ENCODE measurements around the gene MME. TPM values are rescaled to one million over a fixed set of nuclear protein-coding genes. Genes with fewer than 3 reads are reported as not detected.
A peak's percentile ranks its signal among the peaks of the same experiment; 100 is the strongest.
"Not testable (repeated sequence)": the region's sequence is repeated elsewhere in the genome, so short reads cannot be mapped to it uniquely, and the experiment has no call there.

MME gene
- total RNA-seq, 2 experiments from 2014 or later = 84.4 to 118 TPM

DNA sequence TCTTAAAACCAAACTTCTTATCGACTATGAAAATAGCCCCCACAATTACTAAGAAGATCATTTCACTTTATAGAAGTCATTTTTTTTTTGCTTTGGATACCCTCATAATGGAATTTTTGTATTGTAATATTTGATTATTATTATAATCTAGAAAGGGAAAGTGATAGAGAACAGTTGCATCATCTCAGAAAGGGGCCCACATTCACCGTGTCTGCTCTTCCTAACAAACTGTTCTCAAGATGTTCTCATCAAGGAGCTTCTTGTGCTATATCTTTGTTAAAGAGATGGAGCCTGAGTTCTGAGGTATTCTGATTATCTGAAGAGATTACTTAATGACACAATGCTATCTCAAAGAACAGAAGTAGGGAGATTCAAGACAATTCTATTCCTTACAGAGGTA lies 49.3 kb downstream of the MME start:
- DNase-seq (ENCODE audit: low spot score) = no peak
- Histone ChIP-seq H3K9me3 (ENCODE audit: low read length) (no peaks in the 10 kb centered on the region; the same call in 1 of the 2 replicates), H3K79me2 (ENCODE audit: insufficient read depth, low read depth, low read length) (peaks cover 11% of the 10 kb centered on the region; the same call in 1 of the 2 replicates), H3K27ac (ENCODE audit: low read depth, low read length, poor library complexity, severe bottlenecking) (no peak overlapping the region), H3K4me1 (ENCODE audit: insufficient read depth, low read length, poor library complexity, severe bottlenecking) (peaks cover 49% of the 10 kb centered on the region), H3K9me2 (ENCODE audit: insufficient read depth, low read length) (no peaks in the 10 kb centered on the region), H3K4me3 (ENCODE audit: low read depth, low read length, poor library complexity, severe bottlenecking) (no peak overlapping the region), H2AFZ (ENCODE audit: low read length) (no peak overlapping the region), H4K20me1 (ENCODE audit: insufficient read depth, low read length) (no peaks in the 10 kb centered on the region), H3K4me2 (ENCODE audit: low read length) (no peak overlapping the region; the same call in 1 of the 2 replicates), H3K36me3 (ENCODE audit: insufficient read depth, low read length) (peaks cover 86% of the 10 kb centered on the region)
- no TSS peak for BruUV-seq (replicated peaks)
- CTCF ChIA-PET (ENCODE audit: unreplicated experiment) = no interaction called here
- TF ChIP-seq EZH2phosphoT487 (IDR thresholded peaks at IDR 0.05; ENCODE audit: borderline replicate concordance, low read depth, low read length) = no peak
- TF ChIP-seq, protein P1, sequence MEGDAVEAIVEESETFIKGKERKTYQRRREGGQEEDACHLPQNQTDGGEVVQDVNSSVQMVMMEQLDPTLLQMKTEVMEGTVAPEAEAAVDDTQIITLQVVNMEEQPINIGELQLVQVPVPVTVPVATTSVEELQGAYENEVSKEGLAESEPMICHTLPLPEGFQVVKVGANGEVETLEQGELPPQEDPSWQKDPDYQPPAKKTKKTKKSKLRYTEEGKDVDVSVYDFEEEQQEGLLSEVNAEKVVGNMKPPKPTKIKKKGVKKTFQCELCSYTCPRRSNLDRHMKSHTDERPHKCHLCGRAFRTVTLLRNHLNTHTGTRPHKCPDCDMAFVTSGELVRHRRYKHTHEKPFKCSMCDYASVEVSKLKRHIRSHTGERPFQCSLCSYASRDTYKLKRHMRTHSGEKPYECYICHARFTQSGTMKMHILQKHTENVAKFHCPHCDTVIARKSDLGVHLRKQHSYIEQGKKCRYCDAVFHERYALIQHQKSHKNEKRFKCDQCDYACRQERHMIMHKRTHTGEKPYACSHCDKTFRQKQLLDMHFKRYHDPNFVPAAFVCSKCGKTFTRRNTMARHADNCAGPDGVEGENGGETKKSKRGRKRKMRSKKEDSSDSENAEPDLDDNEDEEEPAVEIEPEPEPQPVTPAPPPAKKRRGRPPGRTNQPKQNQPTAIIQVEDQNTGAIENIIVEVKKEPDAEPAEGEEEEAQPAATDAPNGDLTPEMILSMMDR (conservative IDR thresholded peaks at IDR 0.05; ENCODE audit: low read length) = no peak
- POLR2A ChIA-PET = interaction anchor here (0.9 to 2.5 kb wide), 3 partner anchors 8 to 16 kb away, joined by 3 to 7 read pairs (median 3); no protein-coding TSS in a partner anchor
- intact Hi-C loops (cut with micrococcal nuclease; ENCODE audit: unreplicated experiment) = no loop called here

DNA sequence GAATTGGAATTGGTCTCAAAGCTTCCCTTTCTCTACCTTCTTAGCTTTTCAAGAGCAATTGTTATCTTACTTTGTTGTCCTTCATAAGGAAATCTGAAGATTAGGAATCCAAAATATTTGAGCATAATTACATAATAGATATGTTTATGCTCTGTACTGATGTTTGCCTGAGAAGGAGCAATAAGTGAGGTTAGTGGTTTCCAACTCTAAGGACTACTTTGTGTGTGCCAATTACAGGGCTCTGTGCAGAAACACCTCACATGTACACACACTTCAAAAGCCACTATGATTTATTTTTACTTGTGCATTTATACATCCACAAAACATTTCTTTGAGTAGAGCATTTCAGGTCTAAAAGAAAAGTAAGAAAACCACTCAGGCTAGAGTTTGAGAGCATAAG lies 49.9 kb downstream of the MME start:
- no peak overlapping the region for H3K4me3 ChIP-seq (ENCODE audit: low read depth, low read length, poor library complexity, severe bottlenecking)
- no peaks in the 10 kb centered on the region for H4K20me1 ChIP-seq (ENCODE audit: insufficient read depth, low read length)
- no peak overlapping the region for H2AFZ ChIP-seq (ENCODE audit: low read length)
- ChIA-PET POLR2A (interaction anchor here (1.5 to 2.5 kb wide), 4 partner anchors 8 to 83 kb away, joined by 3 to 7 read pairs (median 4); no protein-coding TSS in a partner anchor), CTCF (ENCODE audit: unreplicated experiment) (no interaction called here)
- no peaks in the 10 kb centered on the region for H3K9me2 ChIP-seq (ENCODE audit: insufficient read depth, low read length)
- H3K4me2 ChIP-seq (ENCODE audit: low read length) = peak overlapping the region; percentile 43
- H3K27ac ChIP-seq (ENCODE audit: low read depth, low read length, poor library complexity, severe bottlenecking) = no peak overlapping the region
- H3K36me3 ChIP-seq (ENCODE audit: insufficient read depth, low read length) = peaks cover 92% of the 10 kb centered on the region
- H3K9me3 ChIP-seq (ENCODE audit: low read length) = no peaks in the 10 kb centered on the region; the same call in 1 of the 2 replicates
- peaks cover 49% of the 10 kb centered on the region for H3K4me1 ChIP-seq (ENCODE audit: insufficient read depth, low read length, poor library complexity, severe bottlenecking)
- no peak for DNase-seq (ENCODE audit: low spot score)
- intact Hi-C loops (cut with micrococcal nuclease; ENCODE audit: unreplicated experiment) = no loop called here
- TF ChIP-seq, protein P1 (conservative IDR thresholded peaks at IDR 0.05; ENCODE audit: low read length) = no peak
- no peak for TF ChIP-seq EZH2phosphoT487 (IDR thresholded peaks at IDR 0.05; ENCODE audit: borderline replicate concordance, low read depth, low read length)
- H3K79me2 ChIP-seq (ENCODE audit: insufficient read depth, low read depth, low read length) = peaks cover 11% of the 10 kb centered on the region; the same call in 1 of the 2 replicates
- no TSS peak for BruUV-seq (replicated peaks)

- ChIA-PET CTCF (ENCODE audit: unreplicated experiment) (no interaction called here), POLR2A (interaction anchor here (1.5 to 2.5 kb wide), 5 partner anchors 7 to 84 kb away, joined by 3 to 7 read pairs (median 6); no protein-coding TSS in a partner anchor)
- intact Hi-C loops (cut with micrococcal nuclease; ENCODE audit: unreplicated experiment) = no loop called here
- H3K4me2 ChIP-seq (ENCODE audit: low read length) = 0 out of 2 replicates have a peak overlapping the region, but pooled peaks have one; percentile 43
- H3K9me3 ChIP-seq (ENCODE audit: low read length) = peaks cover 2% of the 10 kb centered on the region; the same call in 1 of the 2 replicates
- peaks cover 95% of the 10 kb centered on the region for H3K36me3 ChIP-seq (ENCODE audit: insufficient read depth, low read length)
- H3K4me3 ChIP-seq (ENCODE audit: low read depth, low read length, poor library complexity, severe bottlenecking) = no peak overlapping the region
- DNase-seq (ENCODE audit: low spot score) = no peak
- H3K27ac ChIP-seq (ENCODE audit: low read depth, low read length, poor library complexity, severe bottlenecking) = no peak overlapping the region
- TF ChIP-seq EZH2phosphoT487 (IDR thresholded peaks at IDR 0.05; ENCODE audit: borderline replicate concordance, low read depth, low read length) = no peak
- TF ChIP-seq, protein P1 (conservative IDR thresholded peaks at IDR 0.05; ENCODE audit: low read length) = no peak
- peaks cover 40% of the 10 kb centered on the region for H3K4me1 ChIP-seq (ENCODE audit: insufficient read depth, low read length, poor library complexity, severe bottlenecking)
- peaks cover 4% of the 10 kb centered on the region; the same call in 1 of the 2 replicates for H3K79me2 ChIP-seq (ENCODE audit: insufficient read depth, low read depth, low read length)
- H2AFZ ChIP-seq (ENCODE audit: low read length) = no peak overlapping the region
- H4K20me1 ChIP-seq (ENCODE audit: insufficient read depth, low read length) = no peaks in the 10 kb centered on the region
- BruUV-seq (replicated peaks) = no TSS peak
- H3K9me2 ChIP-seq (ENCODE audit: insufficient read depth, low read length) = no peaks in the 10 kb centered on the region
Observed at GRCh38 chr3:155131104-155131503, 51.0 kb downstream of the MME start.

DNA sequence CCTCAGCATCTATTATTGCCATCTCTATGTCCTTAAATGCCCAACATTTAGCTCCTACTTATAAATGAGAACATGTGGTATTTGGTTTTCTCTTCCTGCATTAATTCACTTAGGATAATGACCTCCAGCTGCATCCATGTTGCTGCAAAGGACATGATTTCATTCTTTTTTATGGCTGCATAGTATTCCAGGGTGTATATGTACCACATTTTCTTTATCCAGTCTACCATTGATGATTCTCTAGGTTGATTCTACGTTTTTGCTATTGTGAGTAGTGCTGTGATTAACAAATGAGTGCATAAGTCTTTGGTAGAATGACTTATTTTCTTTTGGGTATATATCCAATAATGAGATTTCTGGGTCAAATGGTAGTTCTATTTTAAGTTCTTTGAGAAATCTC lies 54.2 kb downstream of the MME start:
- H3K9me2 ChIP-seq (ENCODE audit: insufficient read depth, low read length); H3K9me3 ChIP-seq (ENCODE audit: low read length); H4K20me1 ChIP-seq (ENCODE audit: insufficient read depth, low read length); intact Hi-C loops (cut with micrococcal nuclease; ENCODE audit: unreplicated experiment); CTCF ChIA-PET (ENCODE audit: unreplicated experiment); BruUV-seq (replicated peaks); H3K79me2 ChIP-seq (ENCODE audit: insufficient read depth, low read depth, low read length); H2AFZ ChIP-seq (ENCODE audit: low read length); DNase-seq (ENCODE audit: low spot score); H3K27ac ChIP-seq (ENCODE audit: low read depth, low read length, poor library complexity, severe bottlenecking); H3K4me3 ChIP-seq (ENCODE audit: low read depth, low read length, poor library complexity, severe bottlenecking); H3K4me2 ChIP-seq (ENCODE audit: low read length): not testable (repeated sequence)
- peaks cover 96% of the 10 kb centered on the region for H3K36me3 ChIP-seq (ENCODE audit: insufficient read depth, low read length)
- POLR2A ChIA-PET = interaction anchor here (0.5 kb wide), 1 partner anchor 39 kb away, joined by 4 read pairs; no protein-coding TSS in a partner anchor
- H3K4me1 ChIP-seq (ENCODE audit: insufficient read depth, low read length, poor library complexity, severe bottlenecking) = peaks cover 18% of the 10 kb centered on the region
